UCSD-AML1 (cell line): Measurements from ENCODE around the gene TVP23C.
A peak's percentile ranks its signal among the peaks of the same experiment; 100 is the strongest.

ENCODE experiments used
- DNase-seq: peaks from one replicate; lab custom pipeline; 2025; ENCODE audit not compliant: unreplicated experiment; lab: John Stamatoyannopoulos, UW

Gene TVP23C

DNA sequence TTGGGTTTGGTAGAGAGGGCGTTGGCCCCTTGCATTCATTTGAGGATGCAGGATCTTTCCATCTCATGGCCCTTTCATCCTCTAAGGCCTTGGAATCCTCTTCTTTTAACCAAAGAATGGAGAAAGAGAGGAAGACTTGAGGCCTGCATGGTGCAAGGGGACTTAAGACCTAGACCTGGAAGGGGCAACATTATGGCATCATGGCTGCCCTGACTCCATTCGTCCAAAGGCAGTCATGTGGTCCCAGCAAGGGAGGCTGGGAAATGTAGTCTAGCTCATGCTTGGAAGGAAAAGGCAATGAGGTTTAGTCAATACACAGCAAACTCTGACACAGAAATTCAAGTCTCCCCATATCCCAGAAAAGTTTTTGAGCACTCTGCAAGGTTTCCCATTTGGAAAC lies 65.2 kb downstream of the TVP23C start:
- DNase-seq = no peak

DNA sequence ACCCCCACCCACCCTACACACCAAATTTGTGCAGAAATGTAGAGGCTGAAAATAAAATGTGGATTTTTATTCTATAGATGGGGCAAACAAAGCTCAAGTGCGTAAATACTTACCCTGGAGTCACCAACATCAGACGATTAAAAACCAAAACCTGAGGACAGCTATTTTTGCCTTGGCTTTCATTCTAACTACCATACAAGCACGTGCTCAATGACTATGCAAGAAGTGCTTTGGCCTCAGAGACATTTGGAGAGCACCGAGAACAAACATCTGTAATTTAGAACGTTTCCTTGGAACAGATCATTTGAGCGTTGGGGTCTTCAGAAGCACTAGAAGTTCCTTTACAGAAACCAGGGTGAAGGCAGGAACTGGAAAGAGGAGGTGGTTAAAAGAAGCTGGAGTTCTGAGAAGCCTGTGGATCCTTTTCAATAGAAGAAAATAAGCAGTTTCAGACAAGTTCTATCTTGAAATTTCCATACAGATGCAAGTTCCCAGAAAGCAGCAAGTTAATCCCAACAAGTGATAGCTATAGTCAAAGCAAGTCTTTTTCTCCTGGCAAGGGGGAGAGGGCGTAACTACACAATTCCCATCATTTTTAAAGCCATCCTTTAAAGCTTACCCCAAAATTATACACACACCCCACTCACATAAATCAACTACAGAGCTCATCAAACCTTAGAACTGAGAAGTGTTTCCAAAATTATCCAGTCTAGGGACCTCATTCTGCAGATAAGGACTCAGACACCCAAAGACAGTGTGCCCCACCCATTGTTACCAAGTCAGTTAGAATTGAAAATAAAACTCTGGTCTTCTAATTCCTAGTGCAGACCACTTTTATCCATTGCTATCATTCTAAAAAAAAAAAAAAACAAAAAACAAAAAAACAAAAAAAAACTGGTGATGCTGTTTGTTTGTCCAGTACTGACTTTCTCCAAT lies 66.3 kb downstream of the TVP23C start:
- no peak for DNase-seq

DNA sequence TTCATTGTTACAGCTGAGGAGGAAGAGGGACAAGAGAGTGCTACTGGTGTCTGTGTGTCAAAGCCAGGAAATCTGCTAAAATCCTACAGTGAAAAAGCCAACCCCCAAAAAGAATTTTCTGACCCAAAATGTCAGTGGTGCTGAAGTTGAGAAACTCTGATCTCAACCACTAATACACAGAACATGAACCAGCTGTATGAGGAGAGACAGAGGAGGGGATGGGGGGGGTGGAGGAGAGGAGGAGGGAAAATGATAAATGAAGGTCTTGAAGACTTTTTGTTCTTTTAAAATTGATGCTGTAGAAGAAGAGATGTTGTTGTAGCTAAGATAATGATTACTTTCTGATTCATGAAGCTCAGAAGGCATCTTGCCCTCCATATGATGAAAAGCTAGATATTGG lies 68.5 kb downstream of the TVP23C start:
- DNase-seq = no peak

DNA sequence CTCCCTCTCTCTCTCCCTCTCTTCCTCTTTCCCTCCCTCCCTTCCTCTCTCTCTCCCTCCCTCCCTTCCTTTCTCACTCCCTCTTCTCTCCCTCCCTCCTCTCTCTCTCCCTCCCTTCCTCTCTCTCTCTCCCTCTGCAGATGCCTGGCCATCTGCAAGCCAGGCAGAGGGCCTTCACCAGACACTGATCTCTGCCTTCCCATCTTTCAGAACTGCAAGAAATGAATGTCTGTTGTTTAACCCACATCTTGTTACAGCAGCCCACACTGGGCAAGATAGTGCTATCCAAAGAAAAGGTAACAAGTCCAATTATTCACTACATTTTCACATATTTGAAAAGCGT lies 69.6 kb downstream of the TVP23C start:
- no peak for DNase-seq

DNA sequence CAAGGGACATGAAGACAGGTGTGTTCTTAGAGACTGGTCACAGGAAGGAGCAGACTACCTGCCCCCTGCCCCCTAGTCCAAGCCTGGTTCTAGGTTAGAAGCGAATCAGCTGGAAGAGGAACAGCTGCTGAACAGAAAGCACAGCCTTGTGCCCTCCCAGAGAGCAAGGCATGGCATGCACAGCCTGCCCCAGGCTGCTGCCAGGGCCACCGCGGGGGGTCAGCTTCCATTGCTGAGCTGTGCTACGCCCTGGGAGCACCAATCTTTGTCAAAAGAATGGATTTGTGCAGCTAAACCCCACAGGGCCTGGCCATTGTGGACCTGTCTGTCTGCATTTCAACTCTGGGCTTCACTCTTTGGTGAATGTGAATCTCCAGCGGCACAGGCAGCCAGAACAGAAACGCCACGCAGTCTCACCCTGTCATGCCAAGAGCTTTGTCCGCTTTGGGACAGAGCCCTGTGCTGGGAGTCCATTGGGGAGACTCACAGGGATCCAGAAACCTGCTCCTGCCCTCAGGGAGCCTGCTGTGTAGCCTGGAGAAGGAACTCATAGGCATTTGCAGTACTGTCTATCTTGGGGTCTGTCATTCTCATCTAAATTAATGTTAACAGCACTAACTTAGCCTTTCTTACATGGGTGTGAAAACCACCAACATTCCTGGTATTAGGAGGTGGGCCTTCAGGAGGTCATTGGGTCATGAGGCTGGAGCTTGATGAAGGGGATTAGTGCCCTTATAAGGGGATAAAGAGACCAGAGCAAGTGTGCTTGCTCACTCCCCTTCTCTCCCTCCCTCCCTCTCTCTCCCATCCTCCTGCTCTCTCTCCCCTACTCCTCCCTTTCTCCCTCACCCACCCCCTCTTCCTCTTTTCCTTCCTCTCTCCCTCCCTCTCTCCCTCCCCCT lies 70.2 kb downstream of the TVP23C start:
- no peak for DNase-seq

DNA sequence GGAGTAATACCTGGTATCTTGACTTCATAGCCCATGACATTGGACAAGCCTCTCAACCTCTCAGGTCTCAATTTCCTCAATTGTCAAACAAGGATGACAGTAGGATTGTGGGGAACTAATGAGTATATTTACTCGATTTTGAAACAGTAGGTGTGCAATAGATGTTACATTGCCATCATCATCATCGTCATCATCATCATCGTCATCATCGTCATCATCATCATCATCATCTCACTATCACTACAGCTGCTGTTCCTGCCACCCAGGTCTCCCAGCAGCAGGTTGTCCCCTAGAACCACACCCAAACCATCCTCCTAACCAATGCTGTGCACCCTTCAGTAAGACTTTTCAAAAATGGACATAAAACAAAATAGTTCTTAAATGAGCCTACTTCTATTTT lies 71.1 kb downstream of the TVP23C start:
- no peak for DNase-seq

DNA sequence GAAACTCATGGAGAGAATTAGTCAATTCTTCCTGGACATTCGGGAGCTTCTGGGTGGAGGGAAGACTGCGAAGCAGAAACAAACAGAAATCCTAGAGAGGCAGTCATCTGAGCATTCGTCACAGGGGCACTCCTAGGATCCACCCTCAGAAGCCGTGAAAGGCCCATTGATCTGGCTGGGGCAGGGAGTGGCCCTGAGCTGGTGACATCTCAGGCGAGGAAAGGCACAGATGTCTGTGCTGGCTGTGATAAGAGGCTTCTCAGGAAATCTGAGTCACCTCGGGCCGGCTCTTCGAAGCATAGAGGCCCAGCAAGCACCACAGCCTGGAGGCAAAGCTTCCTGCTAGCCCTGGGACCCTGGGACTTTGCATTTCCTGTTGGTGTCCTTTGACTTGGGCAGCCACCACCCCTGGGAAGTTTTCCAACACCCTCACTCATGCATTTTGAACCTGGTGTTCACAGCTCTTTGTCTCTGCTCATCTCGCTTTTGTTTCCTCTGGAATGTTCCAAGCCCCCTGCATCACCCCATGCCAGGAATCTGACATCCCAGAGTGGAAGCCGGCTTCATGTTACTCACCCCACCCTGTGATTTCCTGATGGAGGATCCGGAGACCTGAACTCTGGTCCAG lies 72.5 kb downstream of the TVP23C start:
- peak; percentile 79 for DNase-seq

DNA sequence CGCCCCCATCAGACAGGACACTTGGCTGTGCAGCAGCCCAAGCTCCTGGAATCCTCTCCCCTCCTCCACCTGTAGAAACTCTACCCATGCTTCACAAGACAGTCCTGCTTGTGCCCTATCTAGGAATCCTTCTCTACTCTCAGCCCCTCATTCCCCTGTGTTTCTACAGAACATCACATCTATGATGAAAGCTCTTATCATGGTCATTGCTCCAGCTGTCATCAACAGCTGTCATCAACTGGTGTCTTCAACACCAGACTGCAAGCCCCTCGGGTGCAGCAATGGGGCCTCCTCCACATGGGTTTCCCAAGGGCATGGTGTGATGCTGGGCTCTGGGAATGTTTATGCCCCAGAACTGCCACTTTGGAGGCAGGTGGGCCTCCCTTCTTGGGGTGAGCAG lies 74.7 kb downstream of the TVP23C start:
- no peak for DNase-seq

DNA sequence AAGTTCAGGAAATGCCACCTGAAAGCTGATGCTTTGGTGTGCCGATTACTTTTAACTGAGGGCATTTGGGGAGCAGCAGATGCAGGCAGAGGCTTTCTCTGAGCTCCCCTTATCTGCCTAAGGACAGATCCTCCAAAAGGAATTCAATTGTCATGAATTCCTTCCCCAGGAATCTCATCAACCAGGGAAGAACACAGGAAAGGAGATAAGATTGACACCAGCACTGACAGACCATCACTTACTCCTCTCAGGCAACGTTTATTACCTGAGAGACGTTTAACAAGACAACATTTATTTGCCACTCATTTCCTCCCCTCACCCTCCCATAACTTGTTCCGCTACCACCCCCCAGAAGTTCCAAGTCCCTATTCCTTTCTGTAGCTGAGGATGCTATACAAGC lies 78.2 kb downstream of the TVP23C start:
- DNase-seq = no peak

DNA sequence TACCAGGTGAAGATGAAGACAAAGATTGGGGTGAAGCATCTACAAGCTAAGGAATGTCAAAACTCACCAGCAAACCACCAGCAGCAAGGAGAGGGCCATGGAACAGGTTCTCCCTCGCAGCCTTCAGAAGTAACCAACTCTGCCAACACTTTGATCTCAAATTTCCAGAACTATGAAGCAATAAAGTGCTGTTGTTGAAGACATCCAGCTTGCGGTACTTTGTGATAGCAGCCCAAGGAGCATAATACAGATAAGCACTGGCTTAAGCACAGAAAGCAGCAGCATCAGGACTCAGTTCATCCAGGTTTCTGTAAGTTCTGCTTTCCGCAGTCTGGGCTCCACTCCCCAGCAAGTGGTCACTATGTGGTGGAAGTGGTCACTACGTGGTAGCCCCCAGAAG lies 79.9 kb downstream of the TVP23C start:
- no peak for DNase-seq

DNA sequence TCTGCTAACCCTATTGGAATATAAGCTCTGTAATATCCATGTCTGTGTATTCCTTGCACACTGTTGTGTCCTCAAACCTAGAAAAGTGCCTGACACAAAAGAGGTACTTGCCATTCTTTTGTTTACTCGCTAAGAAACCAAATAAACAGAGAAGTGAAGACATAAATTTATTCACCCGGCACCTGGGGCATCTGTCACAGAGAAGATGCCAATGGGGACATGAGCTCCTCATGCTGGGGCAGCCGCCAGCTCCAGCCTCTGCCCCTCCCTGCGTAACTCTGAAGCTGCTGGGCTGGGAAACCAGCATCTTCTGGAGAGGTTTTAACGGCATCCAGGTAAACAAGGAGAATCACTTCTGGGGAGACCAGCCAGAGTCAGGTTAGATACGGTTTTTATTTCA lies 80.8 kb downstream of the TVP23C start:
- no peak for DNase-seq

DNA sequence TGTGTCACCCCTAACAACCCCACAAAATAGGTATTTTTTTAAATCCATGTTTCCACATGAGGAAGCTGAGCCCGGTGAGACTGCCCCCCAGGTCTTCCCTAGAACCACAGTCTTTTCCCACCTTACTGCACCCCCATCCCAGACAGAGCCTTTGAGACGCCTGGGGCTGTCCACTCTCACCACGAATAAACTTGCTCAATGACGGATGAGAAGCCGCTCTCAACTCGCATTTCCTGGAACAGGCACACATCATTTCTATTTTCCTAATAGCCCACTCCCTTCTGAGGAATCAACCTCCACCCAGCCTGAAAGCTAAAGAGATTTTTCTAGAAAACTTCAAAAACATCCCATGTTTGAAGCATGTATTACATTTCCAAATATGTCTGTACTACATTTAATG lies 81.8 kb downstream of the TVP23C start:
- no peak for DNase-seq

DNA sequence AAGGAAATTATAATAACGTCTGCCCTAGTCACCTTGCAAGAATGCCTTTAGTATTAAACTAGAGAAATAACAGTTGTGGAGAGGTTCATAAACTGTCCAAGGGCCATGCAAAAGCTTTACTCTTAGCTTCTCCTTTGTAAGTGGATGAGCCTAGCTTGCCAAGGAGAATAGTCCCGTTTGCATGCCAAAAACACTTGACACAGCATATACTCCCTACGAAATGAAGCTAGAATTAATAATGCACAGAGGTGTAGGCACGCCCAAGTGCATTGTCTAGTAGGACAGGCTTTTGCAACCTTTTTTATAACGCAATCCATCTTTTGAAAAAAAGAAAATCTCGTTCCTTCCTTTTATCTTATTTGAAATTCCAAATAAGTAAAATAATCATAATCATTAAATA lies 83.1 kb downstream of the TVP23C start:
- DNase-seq = no peak

DNA sequence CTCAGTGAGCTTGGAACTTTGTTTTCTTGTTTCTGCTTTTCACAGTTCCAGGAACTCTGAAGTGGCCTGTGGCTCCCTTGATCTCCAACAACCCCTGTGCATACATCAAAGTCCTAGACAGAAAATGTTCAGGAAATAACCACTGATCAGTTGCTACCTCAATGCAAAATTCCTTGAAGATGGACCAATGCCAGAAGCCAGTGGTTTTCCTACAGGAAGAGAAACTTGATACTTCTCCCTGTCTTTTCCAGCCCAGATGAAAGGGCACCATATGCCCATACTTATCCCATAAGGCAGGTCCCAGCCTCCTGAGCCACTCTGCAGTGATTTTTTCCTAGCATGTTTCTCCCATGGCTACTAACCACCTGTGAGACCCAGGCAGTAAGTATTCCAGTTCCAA lies 83.6 kb downstream of the TVP23C start:
- DNase-seq = no peak

DNA sequence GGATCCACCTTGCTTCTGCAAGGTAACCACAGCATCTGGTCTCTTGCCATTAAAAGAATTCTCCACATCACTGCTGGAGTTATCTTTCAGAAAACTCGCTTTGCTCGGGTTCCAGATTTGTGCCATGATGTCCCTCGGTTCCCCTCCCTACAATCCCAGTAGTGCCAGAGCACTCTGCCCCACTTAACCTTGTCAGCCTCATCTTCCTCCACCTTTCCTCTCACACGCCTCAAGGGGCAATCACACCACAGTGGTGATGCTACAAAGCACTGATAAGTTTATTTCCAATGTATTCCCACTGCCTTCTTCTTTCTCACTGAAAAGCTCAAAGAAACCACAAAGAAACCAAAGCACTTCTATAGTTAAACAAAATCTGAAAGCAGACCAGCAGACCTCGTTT lies 84.4 kb downstream of the TVP23C start:
- no peak for DNase-seq

DNA sequence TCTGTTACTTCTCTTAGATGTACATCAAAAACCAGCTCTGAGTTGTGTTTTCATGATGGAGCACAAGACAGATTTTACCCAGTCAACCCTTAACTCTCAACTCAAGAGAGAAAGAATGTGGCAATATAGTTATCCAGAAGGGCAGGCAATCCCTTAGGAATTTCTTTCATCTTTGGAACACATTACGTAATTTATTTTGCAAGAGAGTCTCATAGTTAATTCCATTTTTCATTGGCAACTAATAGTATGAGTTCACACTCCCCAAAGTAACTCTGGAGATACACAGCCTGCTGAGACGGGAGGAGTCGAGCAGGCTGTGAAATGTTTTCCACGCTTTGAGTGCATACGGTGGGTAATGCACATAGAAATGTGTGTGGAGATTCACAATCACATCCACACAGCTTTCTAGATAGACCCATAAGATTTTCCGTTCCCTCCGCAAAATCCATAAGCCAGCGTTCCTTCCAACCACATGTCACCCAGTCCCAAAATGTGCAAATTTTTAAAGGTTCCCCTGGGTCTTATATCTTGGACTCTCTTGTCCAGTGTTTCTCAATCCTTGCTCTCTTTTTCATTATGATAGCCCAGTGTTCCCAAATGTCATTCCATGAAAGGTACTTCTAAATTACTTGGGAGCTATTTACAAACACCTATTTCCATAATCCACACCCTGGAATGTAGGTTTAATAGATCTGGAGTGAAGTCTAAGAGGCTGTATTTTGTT lies 87.5 kb downstream of the TVP23C start:
- DNase-seq = no peak

DNA sequence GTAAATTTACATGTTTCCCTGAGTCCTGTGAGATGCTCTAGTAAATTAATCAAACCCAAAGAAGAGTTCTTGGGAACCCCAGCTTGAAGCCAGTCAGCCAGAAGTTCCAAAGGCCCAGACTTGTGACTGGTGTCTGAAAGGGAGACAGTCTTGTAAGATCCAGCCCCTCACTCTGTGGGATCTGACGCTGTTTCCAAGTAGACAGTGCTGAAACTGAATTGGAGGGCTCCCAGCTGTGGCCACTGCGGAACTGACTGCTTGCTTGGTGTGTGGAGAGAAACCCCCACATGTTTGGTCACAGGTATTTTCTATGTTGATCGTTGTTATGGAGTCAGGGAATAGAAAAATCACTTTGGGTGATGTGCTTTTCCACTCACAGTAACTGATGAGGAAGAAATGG lies 90.4 kb downstream of the TVP23C start:
- no peak for DNase-seq

DNA sequence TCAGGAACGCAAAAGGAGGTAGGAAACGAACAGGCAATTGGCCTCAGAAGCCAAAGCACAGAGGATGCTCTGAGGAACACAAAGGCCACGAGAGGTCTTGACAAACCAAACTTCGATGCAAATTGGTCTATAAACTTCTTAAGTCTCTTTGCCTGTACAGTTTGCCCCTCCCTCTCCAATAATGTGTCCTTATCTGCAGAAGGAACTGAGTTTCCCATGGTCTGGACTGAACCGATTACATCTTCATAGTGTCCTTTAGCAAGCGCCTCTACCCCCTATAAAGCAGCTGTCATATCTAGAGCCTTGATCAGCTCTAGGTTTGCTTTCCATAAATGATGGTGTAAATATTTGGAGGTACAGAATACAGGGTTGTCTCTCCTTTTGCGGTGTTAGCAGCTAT lies 92.7 kb downstream of the TVP23C start:
- DNase-seq = no peak

DNA sequence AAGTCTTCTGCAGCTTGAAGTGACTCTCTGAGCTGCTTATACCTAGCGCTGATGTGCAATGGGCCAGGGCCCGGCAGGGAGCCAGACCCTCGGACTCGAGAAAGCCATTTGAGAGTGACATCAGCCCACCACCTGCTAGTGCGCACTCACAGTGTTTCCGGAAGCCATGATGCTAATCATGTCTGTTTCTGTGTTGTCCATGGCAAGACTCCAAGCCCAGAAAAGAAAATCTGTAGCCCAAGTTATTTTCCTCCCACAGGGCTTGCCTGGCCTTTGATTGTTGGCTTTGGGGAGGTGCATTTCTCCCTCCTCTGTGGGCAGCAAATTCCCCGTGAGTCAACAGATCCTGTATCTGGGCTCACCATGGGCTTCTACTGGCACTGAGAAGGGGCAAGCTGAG lies 94.0 kb downstream of the TVP23C start:
- no peak for DNase-seq

DNA sequence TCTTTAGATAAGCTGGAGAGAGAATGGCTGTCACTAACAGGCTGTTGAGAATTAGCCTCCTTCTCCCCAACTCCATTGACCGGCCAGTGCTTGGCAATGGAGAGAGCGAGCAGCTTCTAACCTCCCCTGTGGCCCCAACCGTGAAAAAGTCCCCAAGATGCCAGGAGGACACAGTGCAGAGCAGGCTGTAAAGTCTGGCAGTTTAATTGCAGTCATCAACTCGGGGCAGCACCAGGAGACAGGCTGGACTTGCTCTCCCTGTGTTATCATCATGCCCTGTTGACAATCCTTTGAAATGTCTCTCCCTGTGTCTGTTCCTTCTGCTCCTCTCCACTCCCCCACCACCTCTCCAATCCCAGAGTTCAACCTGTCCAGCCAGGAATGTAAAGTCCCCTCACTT lies 95.2 kb downstream of the TVP23C start:
- DNase-seq = no peak

DNA sequence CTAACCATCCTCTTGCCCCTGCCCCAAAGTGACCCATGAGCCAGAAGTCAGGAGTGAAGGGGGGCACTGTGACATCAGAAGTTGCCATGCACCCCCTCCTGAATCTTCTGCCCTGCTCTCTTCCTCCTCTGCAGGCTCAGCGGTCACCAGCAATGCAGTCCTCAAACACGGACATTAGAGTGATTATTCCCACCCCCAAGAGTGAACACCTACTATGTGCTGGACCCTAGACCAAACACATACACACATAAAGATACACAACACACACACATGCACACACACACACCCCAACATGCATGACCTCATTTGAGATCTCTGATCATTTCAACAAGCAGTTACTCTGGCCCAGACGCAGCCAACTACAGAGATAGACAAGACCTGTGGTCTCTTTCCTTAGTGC lies 95.7 kb downstream of the TVP23C start, which contains the start of gene CDRT4:
Gene CDRT4 (minus strand): TSS at position 30 of the 400 bp plus-strand sequence. CDS start 27,383 bp downstream, outside the sequence.
- DNase-seq = no peak
